H1 (cell line): ENCODE measurements around the gene PRX. TPM values are rescaled to one million over a fixed set of nuclear protein-coding genes. Genes with fewer than 3 reads are reported as not detected.
A peak's percentile ranks its signal among the peaks of the same experiment; 100 is the strongest.

Experiments
- CBX5 ChIP-seq: fragments of 300-800, 300-1000 bp; sonication (generic); IDR thresholded peaks from 2 replicates; pipeline ENCODE4 v1.7.1; 2016; ENCODE audit warnings: antibody characterized with exemption, low read length, low read depth
- CREB1 ChIP-seq: IDR thresholded peaks from 2 replicates; pipeline ENCODE4 v1.6.1; 2012; ENCODE audit warnings: inconsistent platforms
- GABPA ChIP-seq: IDR thresholded peaks from 2 replicates; pipeline ENCODE4 v1.6.1; 2011; ENCODE audit warnings: mild to moderate bottlenecking, low read length, moderate library complexity, borderline replicate concordance; ENCODE audit not compliant: insufficient read depth
- RBBP5 ChIP-seq: IDR thresholded peaks from 2 replicates; pipeline ENCODE4 v1.7.1; 2012; ENCODE audit warnings: low read depth, mild to moderate bottlenecking, inconsistent platforms, low read length, moderate library complexity, borderline replicate concordance
- RFX5 ChIP-seq: IDR thresholded peaks from 2 replicates; pipeline ENCODE4 v1.6.1; 2011; ENCODE audit warnings: low read depth, low read length, improper control_type of control experiment, borderline replicate concordance
- RXRA ChIP-seq: IDR thresholded peaks from 2 replicates; pipeline ENCODE4 v1.6.1; 2011; ENCODE audit warnings: low read depth, mild to moderate bottlenecking, low read length, moderate library complexity; ENCODE audit not compliant: insufficient read depth
- SIN3A ChIP-seq, 2 experiments: IDR thresholded peaks in 1 of 2; conservative IDR thresholded peaks in 1 of 2; 2 replicates each; pipeline ENCODE4 v1.6.1; 2011 to 2012; ENCODE audit warnings: low read length in 2 of 2, improper control_type of control experiment in 1 of 2, low read depth in 1 of 2, mild to moderate bottlenecking in 1 of 2
- polyA plus RNA-seq, 7 experiments: library from polyadenylated mRNA; depleted of rRNA in 3 of 7; stranded (reverse) in 5 of 7; unstranded in 2 of 7; fragments of >200 nt in 5 of 7; fragments of 200-250 nt in 2 of 7; gene quantifications; 1 replicate in 5 of 7; 2 replicates in 1 of 7; 4 replicates in 1 of 7; pipeline versions ENCODE4 v1.2.1 to v1.2.3, GENCODE V29; 2011 to 2013; ENCODE audit warnings: missing spikeins in 2 of 7, mixed read lengths in 2 of 7
- total RNA-seq: library from RNA; stranded (reverse); fragmentation: NEBNext Ultra II Directional; extraction: Animal tissue kit (Norgen Biotek cat#: 25700); gene quantifications from 2 replicates; pipeline ENCODE4 v1.2.1, GENCODE V29; 2021
- TF ChIP-seq, protein P1 (sequence below): fragments of 300-600 bp; sonication (generic); IDR thresholded peaks from 2 replicates; pipeline ENCODE4 v1.7.1; 2012; ENCODE audit warnings: low read length, moderate library complexity, mild to moderate bottlenecking, inconsistent platforms; ENCODE audit not compliant: insufficient replicate concordance

Gene PRX
- total and polyA plus RNA-seq, 2 of the 8 experiments (the other 6 are each of a cell fraction or from before 2014, with no cell fraction given) = 2.8 to 5.8 TPM

DNA sequence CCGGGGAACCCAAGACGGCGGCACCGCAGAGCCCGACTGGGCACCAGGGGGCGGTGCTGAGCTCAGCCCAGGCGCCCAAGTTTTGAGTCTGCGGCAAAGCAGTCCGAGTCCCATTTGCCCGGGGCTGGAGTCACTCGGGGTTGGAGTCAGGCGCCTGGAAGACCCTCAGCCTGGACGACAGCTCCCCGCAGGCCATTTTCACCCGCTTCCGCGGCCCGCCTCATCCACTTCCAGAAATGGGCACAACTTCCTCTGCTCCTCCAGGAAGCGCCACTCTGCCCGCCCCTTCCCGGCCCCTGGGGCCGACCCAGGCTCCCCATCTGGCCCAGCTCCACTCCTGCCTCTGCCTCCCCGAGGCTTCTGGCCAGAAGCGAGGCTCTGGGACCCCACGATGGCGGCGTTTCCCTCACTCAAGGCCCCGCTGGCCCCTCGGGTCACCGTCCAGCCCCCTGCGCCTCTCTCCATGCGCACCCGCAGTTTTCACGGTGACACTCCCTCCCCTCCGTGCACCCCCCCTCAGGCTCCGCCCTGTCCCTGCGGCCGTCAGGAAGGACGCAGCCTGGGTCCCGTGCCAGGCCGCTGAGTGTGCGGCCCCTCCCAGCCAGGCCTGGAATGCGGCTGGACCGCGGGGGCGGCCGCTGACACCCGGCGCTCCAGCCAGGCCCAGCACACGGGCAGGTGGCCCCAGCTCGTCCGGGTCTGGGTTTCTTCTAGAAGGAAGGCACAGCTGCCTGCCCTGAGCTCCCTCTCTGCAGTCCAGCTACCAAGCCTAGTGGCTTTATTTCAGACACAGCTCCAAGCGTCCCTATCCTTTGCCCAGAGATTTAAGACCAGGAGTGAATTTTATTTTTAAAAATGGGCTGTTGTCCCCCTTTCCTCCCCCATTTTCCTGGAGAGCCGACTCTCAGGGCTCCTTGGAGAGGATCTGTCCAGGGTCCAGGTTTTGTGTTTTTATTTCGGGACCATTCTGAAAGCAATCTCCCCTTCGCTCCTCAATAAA, 7.9 kb upstream of the PRX start (continued):
- TF ChIP-seq, protein P1, sequence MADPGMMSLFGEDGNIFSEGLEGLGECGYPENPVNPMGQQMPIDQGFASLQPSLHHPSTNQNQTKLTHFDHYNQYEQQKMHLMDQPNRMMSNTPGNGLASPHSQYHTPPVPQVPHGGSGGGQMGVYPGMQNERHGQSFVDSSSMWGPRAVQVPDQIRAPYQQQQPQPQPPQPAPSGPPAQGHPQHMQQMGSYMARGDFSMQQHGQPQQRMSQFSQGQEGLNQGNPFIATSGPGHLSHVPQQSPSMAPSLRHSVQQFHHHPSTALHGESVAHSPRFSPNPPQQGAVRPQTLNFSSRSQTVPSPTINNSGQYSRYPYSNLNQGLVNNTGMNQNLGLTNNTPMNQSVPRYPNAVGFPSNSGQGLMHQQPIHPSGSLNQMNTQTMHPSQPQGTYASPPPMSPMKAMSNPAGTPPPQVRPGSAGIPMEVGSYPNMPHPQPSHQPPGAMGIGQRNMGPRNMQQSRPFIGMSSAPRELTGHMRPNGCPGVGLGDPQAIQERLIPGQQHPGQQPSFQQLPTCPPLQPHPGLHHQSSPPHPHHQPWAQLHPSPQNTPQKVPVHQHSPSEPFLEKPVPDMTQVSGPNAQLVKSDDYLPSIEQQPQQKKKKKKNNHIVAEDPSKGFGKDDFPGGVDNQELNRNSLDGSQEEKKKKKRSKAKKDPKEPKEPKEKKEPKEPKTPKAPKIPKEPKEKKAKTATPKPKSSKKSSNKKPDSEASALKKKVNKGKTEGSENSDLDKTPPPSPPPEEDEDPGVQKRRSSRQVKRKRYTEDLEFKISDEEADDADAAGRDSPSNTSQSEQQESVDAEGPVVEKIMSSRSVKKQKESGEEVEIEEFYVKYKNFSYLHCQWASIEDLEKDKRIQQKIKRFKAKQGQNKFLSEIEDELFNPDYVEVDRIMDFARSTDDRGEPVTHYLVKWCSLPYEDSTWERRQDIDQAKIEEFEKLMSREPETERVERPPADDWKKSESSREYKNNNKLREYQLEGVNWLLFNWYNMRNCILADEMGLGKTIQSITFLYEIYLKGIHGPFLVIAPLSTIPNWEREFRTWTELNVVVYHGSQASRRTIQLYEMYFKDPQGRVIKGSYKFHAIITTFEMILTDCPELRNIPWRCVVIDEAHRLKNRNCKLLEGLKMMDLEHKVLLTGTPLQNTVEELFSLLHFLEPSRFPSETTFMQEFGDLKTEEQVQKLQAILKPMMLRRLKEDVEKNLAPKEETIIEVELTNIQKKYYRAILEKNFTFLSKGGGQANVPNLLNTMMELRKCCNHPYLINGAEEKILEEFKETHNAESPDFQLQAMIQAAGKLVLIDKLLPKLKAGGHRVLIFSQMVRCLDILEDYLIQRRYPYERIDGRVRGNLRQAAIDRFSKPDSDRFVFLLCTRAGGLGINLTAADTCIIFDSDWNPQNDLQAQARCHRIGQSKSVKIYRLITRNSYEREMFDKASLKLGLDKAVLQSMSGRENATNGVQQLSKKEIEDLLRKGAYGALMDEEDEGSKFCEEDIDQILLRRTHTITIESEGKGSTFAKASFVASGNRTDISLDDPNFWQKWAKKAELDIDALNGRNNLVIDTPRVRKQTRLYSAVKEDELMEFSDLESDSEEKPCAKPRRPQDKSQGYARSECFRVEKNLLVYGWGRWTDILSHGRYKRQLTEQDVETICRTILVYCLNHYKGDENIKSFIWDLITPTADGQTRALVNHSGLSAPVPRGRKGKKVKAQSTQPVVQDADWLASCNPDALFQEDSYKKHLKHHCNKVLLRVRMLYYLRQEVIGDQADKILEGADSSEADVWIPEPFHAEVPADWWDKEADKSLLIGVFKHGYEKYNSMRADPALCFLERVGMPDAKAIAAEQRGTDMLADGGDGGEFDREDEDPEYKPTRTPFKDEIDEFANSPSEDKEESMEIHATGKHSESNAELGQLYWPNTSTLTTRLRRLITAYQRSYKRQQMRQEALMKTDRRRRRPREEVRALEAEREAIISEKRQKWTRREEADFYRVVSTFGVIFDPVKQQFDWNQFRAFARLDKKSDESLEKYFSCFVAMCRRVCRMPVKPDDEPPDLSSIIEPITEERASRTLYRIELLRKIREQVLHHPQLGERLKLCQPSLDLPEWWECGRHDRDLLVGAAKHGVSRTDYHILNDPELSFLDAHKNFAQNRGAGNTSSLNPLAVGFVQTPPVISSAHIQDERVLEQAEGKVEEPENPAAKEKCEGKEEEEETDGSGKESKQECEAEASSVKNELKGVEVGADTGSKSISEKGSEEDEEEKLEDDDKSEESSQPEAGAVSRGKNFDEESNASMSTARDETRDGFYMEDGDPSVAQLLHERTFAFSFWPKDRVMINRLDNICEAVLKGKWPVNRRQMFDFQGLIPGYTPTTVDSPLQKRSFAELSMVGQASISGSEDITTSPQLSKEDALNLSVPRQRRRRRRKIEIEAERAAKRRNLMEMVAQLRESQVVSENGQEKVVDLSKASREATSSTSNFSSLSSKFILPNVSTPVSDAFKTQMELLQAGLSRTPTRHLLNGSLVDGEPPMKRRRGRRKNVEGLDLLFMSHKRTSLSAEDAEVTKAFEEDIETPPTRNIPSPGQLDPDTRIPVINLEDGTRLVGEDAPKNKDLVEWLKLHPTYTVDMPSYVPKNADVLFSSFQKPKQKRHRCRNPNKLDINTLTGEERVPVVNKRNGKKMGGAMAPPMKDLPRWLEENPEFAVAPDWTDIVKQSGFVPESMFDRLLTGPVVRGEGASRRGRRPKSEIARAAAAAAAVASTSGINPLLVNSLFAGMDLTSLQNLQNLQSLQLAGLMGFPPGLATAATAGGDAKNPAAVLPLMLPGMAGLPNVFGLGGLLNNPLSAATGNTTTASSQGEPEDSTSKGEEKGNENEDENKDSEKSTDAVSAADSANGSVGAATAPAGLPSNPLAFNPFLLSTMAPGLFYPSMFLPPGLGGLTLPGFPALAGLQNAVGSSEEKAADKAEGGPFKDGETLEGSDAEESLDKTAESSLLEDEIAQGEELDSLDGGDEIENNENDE = no peak
- 0 out of 2 replicates have a peak, but pooled peaks have one; percentile 48 for TF ChIP-seq CREB1
- TF ChIP-seq GABPA = 0 out of 2 replicates have a peak, but pooled peaks have one; percentile 31
- no peak for TF ChIP-seq RFX5
- TF ChIP-seq RBBP5 = 0 out of 2 replicates have a peak, but pooled peaks have one; percentile 49
- no peak for TF ChIP-seq CBX5
- TF ChIP-seq SIN3A (conservative IDR thresholded peaks at IDR 0.05 in 1 of 2, IDR thresholded peaks at IDR 0.05 in 1 of 2; ENCODE audit: low read depth in 1 of 2, low read length in 2 of 2) = peak in 1 of 2 experiments; percentile 48; a peak in 1 of 4 replicates
- TF ChIP-seq RXRA = no peak
